HG02798 (cell line): ENCODE measurements around the gene BMPR1B.

Experiments
- ATAC-seq: cut with Tn5 transposase; IDR thresholded peaks from one replicate; pipeline ENCODE4 v1.9.1; 2021; ENCODE audit warnings: mild to moderate bottlenecking; ENCODE audit not compliant: unreplicated experiment, poor library complexity

The BMPR1B gene

GRCh38 chr4:94895081-94895480 is 137.3 kb downstream of the BMPR1B start:
- no peak for ATAC-seq

DNA sequence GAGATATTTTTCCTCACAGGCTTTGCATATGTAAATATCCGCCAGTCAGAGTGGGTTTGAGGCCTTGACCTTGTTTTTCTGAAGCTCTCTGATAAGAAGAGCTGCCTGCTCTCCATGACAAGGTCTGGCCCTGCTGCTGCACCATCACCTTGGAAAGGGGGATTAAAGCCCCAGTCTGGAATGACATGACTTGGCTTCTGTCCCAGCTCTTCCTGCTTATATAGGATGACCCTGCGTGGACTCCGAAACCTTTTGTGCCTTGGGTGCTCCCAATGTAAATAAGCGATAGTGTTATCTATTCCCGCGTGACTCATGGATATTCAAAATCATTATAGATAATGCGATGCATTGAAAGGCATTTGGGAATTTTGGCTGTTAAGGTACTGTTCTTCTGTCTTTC is 139.3 kb downstream of the BMPR1B start:
- ATAC-seq, result no peak

DNA sequence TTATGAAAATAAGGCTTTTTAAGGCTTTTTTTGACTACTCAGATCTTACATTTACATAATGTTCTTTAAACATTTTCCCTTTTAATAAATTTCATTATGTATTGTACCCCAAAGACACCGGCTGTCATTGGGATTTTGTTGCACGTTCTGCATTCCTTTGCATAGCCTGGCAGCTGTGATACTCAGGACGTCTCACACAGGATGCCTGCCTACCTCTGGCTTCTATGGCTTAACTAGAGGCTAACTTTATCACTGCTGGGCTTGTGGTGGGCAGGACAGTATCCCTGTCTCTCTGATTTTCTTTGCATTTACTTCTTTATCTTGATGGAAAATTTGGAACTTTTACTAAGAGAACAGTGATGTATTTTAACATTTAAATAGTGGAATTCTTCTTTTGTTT is 147.8 kb downstream of the BMPR1B start:
- no peak for ATAC-seq

GRCh38 chr4:94909645-94910044 is 151.9 kb downstream of the BMPR1B start:
- no peak for ATAC-seq

- ATAC-seq, result no peak
Measured at GRCh38 chr4:94911106-94911505, 153.4 kb downstream of the BMPR1B start.

DNA sequence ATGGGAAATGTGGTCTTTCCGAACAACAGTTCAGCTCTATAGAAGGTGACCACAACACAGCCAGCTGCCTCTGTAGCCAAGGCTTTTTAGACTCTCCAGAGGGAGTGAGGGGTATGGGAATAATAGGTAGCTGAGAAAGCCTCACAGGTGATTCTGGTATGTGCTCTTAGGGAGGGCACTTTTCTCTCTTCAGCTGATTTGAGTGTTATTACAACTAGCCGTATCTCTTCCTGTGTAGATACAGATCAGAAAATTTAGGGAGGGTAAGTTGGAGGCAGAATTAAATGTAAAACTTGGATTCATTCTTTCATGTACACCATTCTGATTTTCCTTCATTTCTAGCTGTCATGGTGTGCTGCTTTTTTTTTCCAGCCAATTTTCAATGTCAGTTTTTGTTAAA is 154.9 kb downstream of the BMPR1B start:
- ATAC-seq, result no peak

DNA sequence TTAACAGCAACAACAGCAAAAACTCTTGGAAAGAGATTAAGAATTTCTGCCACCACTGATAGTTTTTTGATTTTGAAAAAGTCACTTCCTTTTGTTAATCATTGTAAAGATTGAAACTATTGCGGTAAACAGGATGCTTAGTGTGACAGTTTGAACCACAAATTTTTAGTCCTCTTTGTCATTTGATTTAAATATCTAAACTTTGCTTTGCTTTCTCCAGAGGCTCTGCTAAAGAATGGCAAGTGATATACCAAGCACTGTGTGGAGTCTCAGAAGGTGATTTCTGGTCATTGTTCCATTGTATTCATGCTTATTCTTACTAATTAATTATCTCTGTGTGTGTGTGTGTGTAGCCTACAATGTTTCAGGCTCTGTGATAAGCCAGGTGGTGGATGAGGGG is 155.6 kb downstream of the BMPR1B start:
- peak; percentile 83 for ATAC-seq

DNA sequence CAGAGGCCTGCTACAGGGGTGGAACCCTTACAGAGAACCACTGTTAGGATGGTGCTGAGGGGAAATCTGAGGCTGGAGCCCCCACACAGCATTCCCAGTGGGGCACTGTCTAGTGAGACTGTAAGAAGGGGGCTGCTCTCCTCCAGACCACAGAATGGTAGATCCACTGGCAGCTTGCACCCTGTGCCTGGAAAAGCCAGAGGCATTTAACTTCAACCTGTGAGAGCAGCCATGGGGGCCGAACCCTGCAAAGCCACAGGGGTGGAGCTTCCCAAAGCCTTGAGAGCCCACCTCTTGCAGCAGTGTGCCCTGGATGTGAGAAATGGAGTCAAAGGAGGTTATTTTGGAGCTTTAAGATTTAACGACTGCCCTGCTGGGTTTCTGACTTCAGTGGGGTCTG is 159.4 kb downstream of the BMPR1B start:
- ATAC-seq, result no peak

DNA sequence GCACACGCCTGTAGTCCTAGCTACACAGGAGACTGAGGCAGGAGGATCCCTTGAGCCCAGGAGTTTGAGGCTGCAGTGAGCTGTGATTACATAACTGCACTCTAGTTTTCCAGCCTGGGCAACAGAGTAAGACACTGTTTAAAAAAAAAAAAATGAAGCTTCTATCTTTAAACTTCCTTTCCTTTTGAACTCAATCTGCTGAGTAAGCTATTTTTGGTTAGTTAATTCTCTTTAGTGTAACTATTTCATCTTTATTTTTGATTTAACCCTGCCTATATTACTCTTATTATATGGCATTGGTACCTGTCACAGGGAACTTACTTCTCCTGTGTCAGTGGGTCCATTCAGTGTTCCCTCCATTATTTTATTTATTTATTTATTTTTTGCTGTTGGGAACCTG is 160.8 kb downstream of the BMPR1B start:
- ATAC-seq, result no peak

DNA sequence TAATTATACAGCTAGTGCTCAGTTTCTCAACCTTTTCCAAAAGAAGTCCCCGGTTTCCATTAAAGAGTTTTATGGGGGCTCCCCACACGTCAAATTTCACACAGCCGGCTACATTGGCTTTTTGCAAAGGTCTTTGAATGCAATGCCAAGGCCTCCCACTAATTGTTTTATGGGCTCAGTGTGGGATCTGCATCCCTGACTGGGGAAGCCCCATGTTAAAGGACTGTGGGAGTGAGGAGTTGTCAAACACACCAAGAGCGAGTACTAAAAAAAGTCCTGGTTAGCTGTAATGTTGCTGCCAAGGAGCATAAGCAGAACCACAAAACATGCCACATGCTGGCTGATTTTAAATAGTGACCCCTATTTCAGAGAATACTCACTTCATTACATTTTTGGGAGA is 162.6 kb downstream of the BMPR1B start:
- no peak for ATAC-seq

GRCh38 chr4:94924566-94924965 is 166.8 kb downstream of the BMPR1B start:
- no peak for ATAC-seq

DNA sequence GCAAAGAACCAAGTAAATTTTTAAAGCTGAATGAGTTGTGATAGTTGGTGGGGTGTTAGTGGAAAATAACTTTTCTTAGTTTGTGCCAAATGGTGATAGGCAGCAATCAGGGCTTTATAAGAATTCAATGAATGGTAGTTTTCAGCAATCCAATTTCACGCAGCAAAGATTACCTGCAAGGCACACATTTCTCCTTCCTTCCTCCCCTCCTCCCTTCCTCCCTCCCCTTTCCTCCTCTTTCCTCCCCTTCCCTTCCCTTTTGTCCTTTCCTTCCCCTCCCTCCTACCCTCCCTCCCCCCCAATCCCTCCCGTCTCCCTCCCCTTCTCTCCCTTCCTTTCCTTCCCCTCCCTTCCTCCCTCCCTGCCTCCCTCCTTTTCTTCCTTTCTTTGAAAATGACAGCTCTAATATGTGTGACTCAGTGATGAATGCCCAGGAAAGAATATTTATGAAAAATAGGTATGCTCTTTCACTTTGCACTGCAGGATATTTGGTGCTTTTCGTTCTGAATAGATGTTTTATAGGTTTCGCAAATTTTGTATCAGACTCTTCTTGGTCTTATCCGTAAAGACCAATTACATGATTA is 168.1 kb downstream of the BMPR1B start:
- ATAC-seq, result no peak

DNA sequence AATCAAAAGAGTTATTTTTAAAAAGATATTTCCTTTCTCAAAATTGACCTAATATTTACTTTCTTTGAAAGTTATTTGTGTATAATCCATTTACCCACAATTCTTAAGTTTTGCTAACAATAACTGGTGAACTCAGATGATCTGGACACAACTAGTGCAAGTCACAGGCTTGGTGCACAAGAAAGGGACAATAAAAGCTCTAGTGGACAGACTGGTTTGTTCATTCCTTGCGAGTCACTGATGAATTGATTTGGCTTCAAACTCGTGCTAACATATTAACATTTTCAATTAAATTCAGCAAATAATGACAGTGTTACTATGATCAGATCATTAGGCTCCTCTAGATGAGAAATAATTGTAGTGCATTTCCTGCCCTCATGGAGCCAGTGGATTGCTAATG is 169.2 kb downstream of the BMPR1B start:
- ATAC-seq, result no peak

GRCh38 chr4:94927696-94928095 is 169.9 kb downstream of the BMPR1B start:
- ATAC-seq, result no peak

- ATAC-seq, result no peak
Measured at GRCh38 chr4:94929696-94930095, 171.9 kb downstream of the BMPR1B start.

GRCh38 chr4:94931626-94932025 is 173.9 kb downstream of the BMPR1B start:
- ATAC-seq, result no peak

- no peak for ATAC-seq
Measured at GRCh38 chr4:94932366-94932765, 174.6 kb downstream of the BMPR1B start.

DNA sequence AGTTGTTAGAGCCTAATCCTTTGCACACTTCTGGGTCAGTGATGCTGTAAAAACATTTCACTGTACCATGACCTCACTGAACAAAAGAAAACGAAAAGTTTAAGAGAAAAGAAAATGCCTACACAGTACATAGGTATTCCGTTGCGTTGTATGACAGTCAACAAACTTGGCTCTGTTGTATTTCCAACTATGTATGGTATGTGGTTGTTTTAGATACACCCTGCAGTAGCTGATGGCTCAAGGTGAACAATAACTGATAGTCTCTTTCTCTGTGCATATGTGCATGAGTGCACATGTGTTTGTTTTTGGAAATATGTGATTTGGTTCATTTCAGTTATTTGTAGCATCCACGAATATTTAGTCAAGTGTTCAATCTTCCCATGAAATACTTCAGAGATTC is 176.0 kb downstream of the BMPR1B start:
- ATAC-seq, result no peak

- no peak for ATAC-seq
Measured at GRCh38 chr4:94934201-94934600, 176.4 kb downstream of the BMPR1B start.

DNA sequence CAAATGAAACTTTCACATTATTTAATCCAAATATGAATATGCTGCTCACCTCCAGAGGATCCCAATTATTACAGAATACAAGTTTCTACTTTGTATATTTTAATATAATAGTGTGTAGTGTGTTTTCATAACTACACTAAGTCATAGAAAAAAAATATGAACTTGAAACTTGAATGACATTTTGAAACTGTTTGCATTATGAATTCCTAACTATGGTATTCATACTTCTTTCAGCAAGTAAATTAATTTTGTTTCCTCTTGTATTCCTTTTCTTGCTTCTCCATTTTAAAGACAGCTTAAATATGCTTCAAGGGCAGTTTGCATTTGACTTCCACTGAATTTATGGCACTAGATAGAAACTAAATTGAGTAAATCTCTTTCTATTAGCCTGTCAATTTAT is 177.1 kb downstream of the BMPR1B start:
- ATAC-seq, result no peak

DNA sequence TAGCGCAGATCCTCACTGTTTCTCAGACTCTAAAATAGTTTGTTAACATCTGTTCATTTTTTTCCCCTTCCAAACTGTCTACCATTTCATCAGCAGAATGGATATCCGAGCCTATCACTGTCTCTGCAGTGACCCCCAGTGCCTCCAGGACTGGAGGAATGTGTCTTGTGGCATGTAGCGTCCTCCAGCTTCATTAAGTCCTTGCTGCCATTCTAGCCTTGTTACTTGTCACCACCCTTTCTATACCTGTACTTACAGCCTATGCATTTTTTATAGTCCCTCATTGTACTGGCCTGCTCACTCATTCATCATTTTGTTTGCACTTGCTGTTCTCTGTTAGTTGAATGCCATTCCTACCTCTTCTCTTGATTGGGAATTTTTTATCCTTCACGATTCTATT is 179.1 kb downstream of the BMPR1B start:
- no peak for ATAC-seq

DNA sequence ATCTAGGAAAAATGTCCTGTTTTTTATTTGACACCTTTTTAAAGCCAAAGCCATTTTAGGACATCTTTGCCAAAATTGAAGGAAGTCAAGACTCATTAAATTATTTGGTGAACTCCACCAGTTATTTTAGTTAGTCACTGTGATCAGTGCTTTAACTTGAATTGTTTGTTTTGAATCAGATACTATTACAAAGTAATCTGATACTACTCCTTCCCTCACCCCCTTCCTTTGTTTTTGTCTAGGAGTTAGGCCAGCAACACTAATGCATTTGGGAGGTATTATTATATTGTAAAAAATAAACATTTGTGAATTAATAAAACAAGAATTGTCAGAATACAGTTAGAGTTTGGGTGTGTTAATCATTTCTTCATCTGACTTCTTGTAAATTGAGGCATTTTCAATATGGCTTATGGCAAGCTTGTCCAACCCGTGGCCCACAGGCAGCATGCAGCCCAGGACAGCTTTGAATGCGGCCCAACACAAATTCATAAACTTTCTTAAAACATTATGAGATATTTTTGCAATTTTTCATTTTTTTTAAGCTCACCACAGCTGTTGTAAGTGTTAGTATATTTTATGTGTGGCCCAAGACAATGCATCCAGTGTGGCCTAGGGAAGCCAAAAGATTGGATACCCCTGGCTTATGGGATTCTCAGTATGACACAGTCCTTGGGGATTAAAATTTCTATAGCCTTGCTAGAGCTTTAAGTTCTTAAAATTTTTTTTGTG is 182.2 kb downstream of the BMPR1B start:
- ATAC-seq, result no peak
